GM12878 (cell line): ENCODE measurements around the gene HS1BP3. TPM values are rescaled to one million over a fixed set of nuclear protein-coding genes. Genes with fewer than 3 reads are reported as not detected.
A peak's percentile ranks its signal among the peaks of the same experiment; 100 is the strongest.

Experiments used
- ATAC-seq: fragments of 200-7000 bp; cut with Tn5 transposase; 3 replicates; pipeline ENCODE4 v1.9.1; 2020; ENCODE audit warnings: mild to moderate bottlenecking, moderate library complexity
- BruUV-seq: library from RNA; stranded (reverse); fragments of 400-500 nt; replicated peaks from 2 replicates; lab custom pipeline; 2021; lab: Mats Ljungman, UMichigan
- CTCF ChIA-PET: fragments of 300-600 bp; sonication (Branson Sonifier 250); formaldehyde crosslinking; extraction: SDS; loops from one replicate; lab custom pipeline; 2021; ENCODE audit warnings: inconsistent platforms; lab: Yijun Ruan, JAX
- POLR2A ChIA-PET: fragments of 350-600 bp; formaldehyde crosslinking; extraction: SDS; loops from one replicate; lab custom pipeline; 2021; ENCODE audit warnings: inconsistent platforms; lab: Charles Lee
- RAD21 ChIA-PET: fragments of 300-600 bp; sonication (Branson Sonifier 250); formaldehyde crosslinking; loops from one replicate; lab custom pipeline; 2023; ENCODE audit warnings: antibody characterized with exemption; ENCODE audit not compliant: unreplicated experiment; lab: Charles Lee
- SMC1A ChIA-PET: fragments of 300-600 bp; sonication (Branson Sonifier 250); formaldehyde crosslinking; loops from one replicate; lab custom pipeline; 2023; ENCODE audit not compliant: unreplicated experiment, uncharacterized antibody; lab: Charles Lee
- DNase-seq: peaks from one replicate; pipeline ENCODE4 v3.0.0-alpha.2; 2011; ENCODE audit warnings: low read depth, low spot score
- FAIRE-seq: peaks from 3 replicates; lab custom pipeline; 2011; peaks lifted over from hg19 to GRCh38; lab: Jason Lieb, UNC
- H2AFZ ChIP-seq: 2 replicates; pipeline ENCODE4 v1.6.0; 2011; ENCODE audit warnings: low read depth, low read length, control low read depth; ENCODE audit not compliant: control insufficient read depth
- H3K27ac ChIP-seq: 2 replicates; pipeline ENCODE4 v1.5.1; 2011; ENCODE audit warnings: control low read depth; ENCODE audit not compliant: control insufficient read depth, insufficient read depth
- H3K27me3 ChIP-seq, 2 experiments: replicated peaks in 1 of 2; 2 replicates each; pipeline versions ENCODE4 v1.6.0 to v1.6.1; 2011; ENCODE audit warnings: low read length in 1 of 2; ENCODE audit not compliant: control insufficient read depth in 2 of 2, insufficient read depth in 2 of 2
- H3K36me3 ChIP-seq, 2 experiments: 2 replicates each; pipeline ENCODE4 v1.5.1; 2011; ENCODE audit warnings: low read length in 1 of 2; ENCODE audit not compliant: control insufficient read depth in 2 of 2, insufficient read depth in 2 of 2
- H3K4me1 ChIP-seq: 2 replicates; pipeline ENCODE4 v1.6.1; 2011; ENCODE audit warnings: mild to moderate bottlenecking, low read length, moderate library complexity, mixed read lengths; ENCODE audit not compliant: control insufficient read depth, insufficient read depth
- H3K4me2 ChIP-seq: 2 replicates; pipeline ENCODE4 v1.6.0; 2011; ENCODE audit warnings: control low read depth; ENCODE audit not compliant: control insufficient read depth, insufficient read depth
- H3K4me3 ChIP-seq: fragments of 200-600 bp; sonication (generic); 2 replicates; pipeline ENCODE4 v1.5.1; 2016
- H3K79me2 ChIP-seq: 2 replicates; pipeline ENCODE4 v1.6.0; 2011; ENCODE audit warnings: low read length; ENCODE audit not compliant: control insufficient read depth, insufficient read depth
- H3K9ac ChIP-seq: 2 replicates; pipeline ENCODE4 v1.8.0; 2011; ENCODE audit warnings: low read length, control low read depth, mixed read lengths; ENCODE audit not compliant: control insufficient read depth, insufficient read depth
- H3K9me3 ChIP-seq: replicated peaks from 3 replicates; pipeline ENCODE4 v1.5.1; 2011; ENCODE audit warnings: mild to moderate bottlenecking, low read length; ENCODE audit not compliant: control insufficient read depth, insufficient read depth
- H4K20me1 ChIP-seq: 2 replicates; pipeline ENCODE4 v1.6.0; 2011; ENCODE audit not compliant: control insufficient read depth, insufficient read depth
- ASH2L ChIP-seq: fragments of 300-600, 200-600 bp; sonication (generic); IDR thresholded peaks from 2 replicates; pipeline ENCODE4 v1.6.1; 2017; ENCODE audit warnings: low read depth, mild to moderate bottlenecking, borderline replicate concordance
- ATF7 ChIP-seq: fragments of 450-650 bp; IDR thresholded peaks from 2 replicates; pipeline ENCODE4 v1.6.1; 2016; ENCODE audit warnings: low read depth, mild to moderate bottlenecking
- BCL11A ChIP-seq: IDR thresholded peaks from 2 replicates; pipeline ENCODE4 v1.6.1; 2011; ENCODE audit warnings: low read depth, low read length
- CBFB ChIP-seq: IDR thresholded peaks from 2 replicates; pipeline ENCODE4 v1.6.1; 2016; ENCODE audit warnings: antibody characterized with exemption, low read depth
- CREB1 ChIP-seq: IDR thresholded peaks from 2 replicates; pipeline ENCODE4 v1.6.1; 2012; ENCODE audit warnings: low read depth, mild to moderate bottlenecking, inconsistent platforms
- ESRRA ChIP-seq: IDR thresholded peaks from 2 replicates; pipeline ENCODE4 v1.6.1; 2012; ENCODE audit warnings: mild to moderate bottlenecking, low read length, improper control_type of control experiment
- GABPA ChIP-seq: IDR thresholded peaks from 2 replicates; pipeline ENCODE4 v1.6.1; 2014; ENCODE audit warnings: antibody characterized with exemption, low read depth, mild to moderate bottlenecking, inconsistent platforms
- GATAD2B ChIP-seq: fragments of 450-650 bp; conservative IDR thresholded peaks from 2 replicates; pipeline ENCODE4 v1.6.1; 2017; ENCODE audit warnings: low read depth, mild to moderate bottlenecking, moderate library complexity
- HCFC1 ChIP-seq: fragments of 150-350 bp; IDR thresholded peaks from 2 replicates; pipeline ENCODE4 v1.6.1; 2014; ENCODE audit warnings: low read length
- IKZF2 ChIP-seq, 2 experiments: fragments of 450-650 bp; IDR thresholded peaks; 2 replicates each; pipeline ENCODE4 v1.6.1; 2017; ENCODE audit warnings: mild to moderate bottlenecking in 2 of 2, moderate library complexity in 2 of 2
- MXI1 ChIP-seq: fragments of 150-350 bp; IDR thresholded peaks from 2 replicates; pipeline ENCODE4 v1.6.1; 2011; ENCODE audit warnings: low read depth, mild to moderate bottlenecking, inconsistent platforms, low read length, improper control_type of control experiment
- PKNOX1 ChIP-seq: fragments of 450-650 bp; IDR thresholded peaks from 2 replicates; pipeline ENCODE4 v1.6.1; 2016; ENCODE audit warnings: mild to moderate bottlenecking
- TCF12 ChIP-seq: IDR thresholded peaks from 2 replicates; pipeline ENCODE4 v1.6.1; 2011; ENCODE audit warnings: low read depth, mild to moderate bottlenecking, low read length
- ZNF592 ChIP-seq: fragments of 450-650 bp; IDR thresholded peaks from 2 replicates; pipeline ENCODE4 v1.6.1; 2017; ENCODE audit warnings: mild to moderate bottlenecking, moderate library complexity
- ZNF687 ChIP-seq: fragments of 450-650 bp; IDR thresholded peaks from 2 replicates; pipeline ENCODE4 v1.6.1; 2017; ENCODE audit warnings: mild to moderate bottlenecking, moderate library complexity
- WGBS: methylation state at CpG from one replicate; pipeline ENCODE4 v1.1.6; 2016; ENCODE audit warnings: low lambda C conversion rate; ENCODE audit not compliant: insufficient replicate concordance, insufficient coverage; ENCODE audit errors: missing lambda C conversion rate; 5-methylcytosine and 5-hydroxymethylcytosine counted together
- in situ Hi-C: fragments of 300-500 bp; cut with MboI; formaldehyde crosslinking; loops from 9 replicates; pipeline ENCODE4 v1.14.3; 2018; ENCODE audit warnings: mixed read lengths
- intact Hi-C: fragments of 100-400 bp; cut with micrococcal nuclease; formaldehyde crosslinking; loops from one replicate; pipeline ENCODE4 v1.14.2; 2022; ENCODE audit not compliant: unreplicated experiment
- polyA plus RNA-seq, 11 experiments: library from polyadenylated mRNA; depleted of rRNA in 4 of 11; unstranded in 6 of 11; stranded (reverse) in 5 of 11; fragments of >200 nt; fragmentation: Nextera tagmentation in 4 of 11; fragmentation: Illumina TruSeq in 1 of 11; extraction: Ambion mirVana in 4 of 11; extraction: Trizol in 1 of 11; gene quantifications; 1 replicate in 1 of 11; 2 replicates in 10 of 11; pipeline versions ENCODE4 v1.2.1 to v1.2.3, GENCODE V29; 2011 to 2016; ENCODE audit warnings: inconsistent platforms in 2 of 11, missing spikeins in 2 of 11, low read depth in 1 of 11
- total RNA-seq, 4 experiments: library from RNA; depleted of rRNA in 3 of 4; stranded (reverse); fragments of >200 nt in 3 of 4; fragmentation: Illumina TruSeq in 1 of 4; extraction: Trizol in 1 of 4; gene quantifications; 2 replicates each; pipeline versions ENCODE4 v1.2.1 to v1.2.3, GENCODE V29; 2013 to 2021

The HS1BP3 gene
- total and polyA plus RNA-seq, 10 of the 15 experiments (the other 5 are each of a cell fraction or from before 2014, with no cell fraction given), result 0.47 to 7.2 (median 4.6) TPM

GRCh38 chr2:20576598-20577115 is 74.2 kb downstream of the HS1BP3 start:
- DNase-seq (peak; percentile 77), ATAC-seq (peak; percentile 77), FAIRE-seq (peak; percentile 98)
- Histone ChIP-seq H3K79me2 (no peaks in the 10 kb centered on the region), H3K9me3 (peaks cover 5% of the 10 kb centered on the region), H3K4me3 (peak overlapping the region; percentile 39; the same call in 1 of the 2 replicates), H3K4me2 (peak overlapping the region; percentile 72), H2AFZ (peak overlapping the region; percentile 68), H3K4me1 (peaks cover 46% of the 10 kb centered on the region), H3K27me3 (no peaks in the 10 kb centered on the region), H3K36me3 (no peaks in the 10 kb centered on the region), H3K9ac (peak overlapping the region; percentile 55), H4K20me1 (no peaks in the 10 kb centered on the region), H3K27ac (peak overlapping the region; percentile 86)
- POLR2A ChIA-PET, result interaction anchor here (0.7 to 3.6 kb wide), 7 partner anchors 12 to 132 kb away, joined by 3 to 22 read pairs (median 4); partner anchors contain the start of gene RHOB
- in situ Hi-C loops (no loop called here), intact Hi-C loops (loop anchor here (2.0 kb wide), 1 partner anchor 130 kb away; the partner anchor contains the start of gene RHOB)
- RAD21 ChIA-PET, result interaction anchor here (1.0 to 4.0 kb wide), 4 partner anchors 19 to 165 kb away, joined by 5 to 30 read pairs (median 10); partner anchors contain the start of gene RHOB
- SMC1A ChIA-PET, result interaction anchor here (0.7 to 4.1 kb wide), 10 partner anchors 9 to 130 kb away, joined by 3 to 26 read pairs (median 6); partner anchors contain the start of gene RHOB
- BruUV-seq, result no TSS peak
- CTCF ChIA-PET, result interaction anchor here (0.9 to 3.8 kb wide), 8 partner anchors 13 to 133 kb away, joined by 3 to 20 read pairs (median 3); no protein-coding TSS in a partner anchor
- WGBS, result 3% methylated on average over 5 of the region's 5 CpGs
- 0 out of 2 replicates have a peak, but pooled peaks have one; percentile 25 for TF ChIP-seq BCL11A
- TF ChIP-seq ZNF687, result peak; percentile 86
- no peak for TF ChIP-seq HCFC1
- peak; percentile 64 for TF ChIP-seq PKNOX1
- peak; percentile 92; the same call in 1 of the 2 replicates for TF ChIP-seq ASH2L
- no peak for TF ChIP-seq ESRRA
- TF ChIP-seq IKZF2 (IDR thresholded peaks at IDR 0.05), result peak; percentile 99 to 100
- TF ChIP-seq CBFB, result no peak
- TF ChIP-seq CREB1, result peak; percentile 51
- TF ChIP-seq ATF7, result peak; percentile 69
- TF ChIP-seq TCF12, result no peak
- TF ChIP-seq MXI1, result 0 out of 2 replicates have a peak, but pooled peaks have one; percentile 42
- TF ChIP-seq GABPA, result peak; percentile 56; the same call in 1 of the 2 replicates
- TF ChIP-seq GATAD2B, result peak; percentile 39; the same call in 1 of the 2 replicates
- TF ChIP-seq ZNF592, result peak; percentile 63; the same call in 1 of the 2 replicates
